GM12892 (cell line): ENCODE results near the gene OLFM1.

Source experiments
- POLR2A ChIP-seq: IDR thresholded peaks from 2 replicates; pipeline ENCODE4 v1.6.1; 2011; ENCODE audit warnings: low read depth, low read length, control low read depth
- POLR2AphosphoS5 ChIP-seq: IDR thresholded peaks from 2 replicates; pipeline ENCODE4 v1.6.1; 2011; ENCODE audit warnings: low read depth, low read length, control low read depth
- TAF1 ChIP-seq: IDR thresholded peaks from 2 replicates; pipeline ENCODE4 v1.6.1; 2011; ENCODE audit warnings: low read depth, mild to moderate bottlenecking, control low read depth, low read length, borderline replicate concordance

DNA sequence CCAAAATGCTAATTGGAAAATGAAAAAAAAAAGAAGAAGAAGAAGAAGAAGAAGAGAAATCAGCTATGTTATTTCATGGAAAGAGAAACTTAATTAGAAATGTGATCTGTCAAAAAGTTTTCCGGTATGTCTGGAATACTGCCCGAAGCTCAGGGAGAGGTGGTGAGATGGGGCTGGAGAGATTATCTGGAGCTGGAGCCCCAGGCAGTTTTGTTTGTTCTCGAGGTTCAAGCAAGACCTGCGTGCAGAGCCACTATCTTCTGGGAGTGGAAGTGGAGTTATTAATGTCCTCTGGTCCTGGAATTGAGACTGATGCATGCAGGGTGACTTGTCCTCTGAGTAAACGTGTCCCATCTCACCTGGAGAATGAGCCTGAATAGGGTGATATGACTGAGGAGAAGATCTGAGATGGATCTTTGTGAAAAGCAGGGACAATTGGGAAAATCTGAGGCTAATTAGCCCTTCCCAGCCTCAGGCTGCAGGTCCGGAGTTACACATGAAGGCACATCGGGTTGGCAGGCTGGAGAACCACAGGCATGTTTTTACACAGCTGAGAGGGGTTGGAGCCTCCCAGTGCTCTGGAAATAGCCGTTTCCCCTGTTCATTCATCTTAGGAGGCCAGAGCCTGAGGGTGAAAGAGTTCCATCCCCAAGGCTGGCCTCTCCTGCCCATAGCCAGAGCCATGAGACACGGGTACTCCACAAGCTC is 70.5 kb downstream of the OLFM1 start:
- TF ChIP-seq POLR2A (no peak), TAF1 (no peak), POLR2AphosphoS5 (no peak)
